NCI-H1092 treated with DMSO at 0.1 percent for 48 hours (cell line): ENCODE results near the gene MICU2.

Experiments
- DNase-seq: peaks from one replicate; lab custom pipeline; 2025; lab: John Stamatoyannopoulos, UW

MICU2 gene

DNA sequence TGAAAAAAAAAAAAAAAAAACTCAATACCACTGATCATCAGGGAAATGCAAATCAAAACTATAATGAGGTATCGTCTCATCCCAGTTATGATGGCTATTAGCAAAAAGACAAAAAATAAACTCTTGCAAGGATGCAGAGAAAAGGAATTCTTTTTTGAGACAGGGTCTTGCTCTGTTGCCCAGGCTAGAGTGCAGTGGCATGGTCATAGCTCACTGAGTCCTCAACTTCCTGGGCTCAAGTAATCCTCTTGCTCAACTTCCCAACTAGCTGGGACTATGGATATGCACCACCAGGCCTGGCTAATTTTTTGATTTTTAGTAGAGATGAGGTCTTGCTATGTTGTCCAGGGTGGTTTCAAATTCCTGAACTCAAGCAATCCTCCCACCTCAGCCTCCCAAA lies 59.5 kb downstream of the MICU2 start:
- no peak for DNase-seq

DNA sequence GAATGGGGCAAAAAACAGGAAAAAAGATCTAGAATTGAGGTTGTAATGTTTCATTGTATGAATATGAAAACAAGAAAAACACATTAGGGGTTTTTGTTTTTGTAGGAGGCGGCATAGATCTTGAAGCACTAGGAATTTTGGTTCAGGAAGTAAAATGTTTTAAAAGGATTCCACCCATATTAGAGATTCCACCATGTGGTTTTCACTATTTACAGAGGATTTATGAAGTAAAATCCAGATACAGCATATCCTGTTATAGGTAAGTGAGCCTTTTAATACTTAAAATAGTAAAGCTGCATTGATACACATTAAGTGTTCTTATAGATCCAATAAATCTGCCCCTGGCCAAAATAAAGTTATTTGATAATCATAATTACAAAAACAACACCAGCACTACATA lies 61.4 kb downstream of the MICU2 start:
- DNase-seq, result no peak

- no peak for DNase-seq
Observed at GRCh38 chr13:21541980-21542379, 62.0 kb downstream of the MICU2 start.

DNA sequence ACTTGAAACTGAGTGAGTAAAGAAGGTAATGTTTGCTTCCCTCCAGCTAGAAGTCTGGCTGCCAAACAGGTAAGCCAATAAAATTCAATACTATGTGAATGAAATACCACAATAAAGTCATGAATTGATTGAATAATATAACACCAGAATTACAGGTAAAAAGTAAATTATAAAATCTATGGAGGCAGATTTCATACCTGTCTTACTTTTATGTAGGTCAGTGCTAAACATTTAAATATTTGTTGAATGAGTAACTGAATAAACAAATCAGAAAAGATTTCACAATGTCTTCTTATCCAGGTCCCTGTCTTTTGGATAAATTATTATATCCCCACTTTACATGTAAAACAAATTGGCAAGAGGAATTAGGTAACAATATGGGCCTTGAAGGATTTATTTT lies 62.7 kb downstream of the MICU2 start:
- no peak for DNase-seq

DNA sequence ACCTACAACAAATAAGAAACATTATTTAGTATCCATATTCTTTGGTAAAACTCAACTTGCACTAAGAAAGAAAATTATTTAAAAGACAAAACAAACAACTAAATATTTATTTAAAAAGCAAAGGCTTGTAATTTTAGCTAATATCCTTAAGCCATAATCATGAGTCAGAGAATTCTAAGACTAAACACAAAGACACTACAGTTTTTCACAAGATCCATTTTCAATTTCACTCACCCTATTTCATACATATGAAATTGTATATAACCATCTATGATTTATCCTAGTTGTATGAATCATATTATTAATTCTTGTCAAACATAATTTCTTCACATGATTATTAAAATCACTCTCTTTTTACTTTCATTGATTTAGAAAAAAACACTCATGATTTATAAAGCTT lies 64.3 kb downstream of the MICU2 start:
- no peak for DNase-seq

- DNase-seq, result no peak
Observed at GRCh38 chr13:21538753-21539152, 65.2 kb downstream of the MICU2 start.

DNA sequence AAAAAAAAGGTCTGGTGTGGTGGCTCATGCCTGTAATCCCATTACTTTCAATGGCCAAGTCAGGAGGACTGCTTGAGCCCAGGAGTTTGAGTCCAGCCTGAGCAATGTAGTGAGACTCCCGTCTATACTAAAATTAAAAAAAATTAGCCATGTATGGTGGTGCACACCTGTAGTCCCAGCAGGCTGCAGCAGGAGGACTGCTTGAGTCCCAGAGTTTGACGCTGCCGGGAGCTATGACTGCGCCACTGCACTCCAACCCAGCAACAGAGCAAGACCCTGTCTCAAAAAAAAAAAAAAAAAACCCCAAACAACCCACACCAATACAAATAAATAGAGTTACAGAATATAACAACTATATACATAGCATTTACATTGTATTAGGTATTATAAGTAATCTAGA lies 65.7 kb downstream of the MICU2 start:
- DNase-seq, result no peak

DNA sequence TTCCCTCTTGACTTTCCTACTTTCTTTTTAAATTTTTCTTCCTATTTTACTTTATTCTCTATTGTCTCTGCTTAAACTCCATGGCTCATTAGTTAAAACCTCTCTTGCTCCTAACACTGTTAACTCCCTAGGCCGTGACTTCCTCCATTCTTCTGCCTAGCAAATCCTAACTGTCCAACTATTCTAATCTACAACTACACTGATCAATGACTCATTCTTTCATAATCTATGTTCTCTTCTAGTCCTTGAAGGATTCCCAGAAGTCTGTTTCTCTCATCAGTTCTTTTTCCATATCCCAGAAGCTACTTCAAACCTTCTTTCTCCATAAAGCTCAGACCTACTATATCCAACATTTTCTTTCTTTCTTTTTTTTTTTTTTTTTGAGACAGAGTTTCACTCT lies 66.9 kb downstream of the MICU2 start:
- no peak for DNase-seq

DNA sequence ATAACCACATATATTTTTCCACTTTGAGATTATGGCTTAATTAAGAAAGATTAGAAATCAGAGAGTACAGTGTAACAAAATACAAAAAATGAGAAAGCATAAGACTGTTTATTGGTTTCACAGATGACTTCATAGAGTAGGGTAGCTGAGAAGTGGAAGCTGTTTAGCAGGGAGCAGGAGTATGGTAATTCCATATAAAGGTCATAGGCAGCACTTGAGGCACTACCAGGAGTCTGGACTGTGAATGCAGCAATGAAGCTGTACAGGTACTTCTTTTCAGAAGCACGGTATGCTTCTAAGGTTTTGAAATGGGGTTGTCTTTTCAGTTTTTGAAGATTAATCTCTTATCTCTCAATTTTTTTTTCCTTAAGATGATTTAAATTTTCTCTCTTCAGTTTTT lies 69.2 kb downstream of the MICU2 start:
- DNase-seq, result no peak

DNA sequence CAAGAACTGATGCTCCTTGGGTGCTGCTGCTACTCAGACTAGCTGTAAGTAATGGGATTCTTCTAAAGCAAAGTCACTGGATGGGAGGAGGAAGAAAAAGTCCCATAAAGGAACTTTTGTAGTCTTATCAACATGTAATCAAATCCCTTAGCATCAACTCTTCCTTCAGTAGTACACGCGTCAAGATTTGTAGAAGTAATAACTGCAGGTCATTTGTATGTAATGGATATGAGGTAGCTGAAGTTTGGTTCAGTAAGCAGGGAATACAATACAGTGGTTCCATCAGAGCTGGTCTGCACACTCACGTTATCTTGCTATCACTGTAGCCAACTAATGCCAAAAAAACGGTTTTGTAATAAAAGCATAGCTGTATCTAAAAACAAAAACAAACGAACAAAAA lies 72.5 kb downstream of the MICU2 start:
- no peak for DNase-seq

DNA sequence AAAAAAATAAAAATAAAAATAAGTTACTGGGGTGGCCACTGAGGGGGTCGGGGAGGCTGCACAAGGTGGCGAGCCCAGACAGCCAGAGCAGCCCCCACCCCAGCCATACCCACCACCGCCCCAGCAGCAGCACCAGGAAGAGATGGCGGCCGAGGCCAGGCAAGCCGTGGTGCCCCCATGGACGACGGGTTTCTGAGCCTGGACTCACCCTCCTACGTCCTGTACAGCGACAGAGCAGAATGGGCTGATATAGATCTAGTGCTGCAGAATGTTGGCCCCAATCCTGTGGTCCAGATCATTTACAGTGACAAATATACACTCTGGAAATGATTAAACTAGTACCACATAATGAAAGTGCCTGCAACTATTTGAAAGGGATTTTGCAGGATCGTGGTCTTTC lies 73.3 kb downstream of the MICU2 start:
- DNase-seq, result no peak

DNA sequence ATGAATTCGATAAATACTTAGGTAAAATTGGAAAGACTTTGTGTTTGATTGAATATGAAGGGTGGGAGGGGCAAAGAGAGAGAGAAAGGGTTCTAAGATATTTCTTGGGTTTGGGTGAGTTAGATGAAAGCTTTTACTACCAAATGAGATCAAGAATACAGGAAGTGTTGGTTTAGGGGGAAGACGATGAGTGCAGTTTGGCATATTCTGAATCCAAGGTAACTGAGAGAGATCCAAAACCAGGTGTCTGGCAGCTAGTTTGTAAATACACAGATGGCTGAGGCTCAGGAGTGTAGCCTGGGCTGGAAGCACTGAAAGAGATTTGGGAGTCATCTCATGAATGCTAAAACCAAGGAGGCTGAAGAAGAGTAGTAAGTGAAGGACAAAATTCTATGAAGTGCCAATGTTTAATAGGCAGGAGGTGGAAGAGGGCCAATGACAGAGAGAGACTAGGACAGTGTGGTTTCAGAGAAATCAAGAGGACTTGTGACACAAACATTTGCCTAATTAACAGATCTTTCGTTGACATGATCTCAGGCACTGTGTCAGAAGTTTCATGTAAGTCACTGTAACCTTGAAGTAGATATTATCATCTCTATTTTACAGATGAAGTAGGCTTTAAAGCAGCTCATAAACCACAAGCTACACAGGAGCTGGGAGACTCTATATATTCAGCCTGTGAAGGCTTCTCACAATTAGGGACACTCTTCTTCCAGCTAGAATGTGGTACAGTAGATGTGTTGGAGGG lies 74.7 kb downstream of the MICU2 start:
- DNase-seq, result no peak

DNA sequence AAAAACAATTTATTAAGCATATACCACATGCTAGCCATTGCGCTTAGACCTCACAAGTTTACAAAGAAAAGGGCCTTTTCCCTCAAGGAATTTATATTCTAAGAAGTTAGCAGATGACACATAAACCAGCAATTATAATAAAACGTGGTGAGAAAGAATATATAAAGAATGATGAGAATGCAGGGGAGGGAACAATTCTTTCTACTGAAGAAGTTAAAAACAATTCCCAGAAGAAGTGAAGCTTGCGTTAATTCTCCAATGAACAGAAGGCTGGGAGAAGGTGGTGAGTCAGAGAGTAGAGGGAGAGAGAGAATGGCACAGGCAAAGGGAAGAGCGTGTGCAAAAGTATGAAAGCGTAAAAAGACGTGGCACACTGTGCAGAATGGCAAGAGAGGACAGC lies 75.4 kb downstream of the MICU2 start:
- no peak for DNase-seq

- DNase-seq, result peak; percentile 14
Observed at GRCh38 chr13:21526707-21527540, 77.0 kb downstream of the MICU2 start.

DNA sequence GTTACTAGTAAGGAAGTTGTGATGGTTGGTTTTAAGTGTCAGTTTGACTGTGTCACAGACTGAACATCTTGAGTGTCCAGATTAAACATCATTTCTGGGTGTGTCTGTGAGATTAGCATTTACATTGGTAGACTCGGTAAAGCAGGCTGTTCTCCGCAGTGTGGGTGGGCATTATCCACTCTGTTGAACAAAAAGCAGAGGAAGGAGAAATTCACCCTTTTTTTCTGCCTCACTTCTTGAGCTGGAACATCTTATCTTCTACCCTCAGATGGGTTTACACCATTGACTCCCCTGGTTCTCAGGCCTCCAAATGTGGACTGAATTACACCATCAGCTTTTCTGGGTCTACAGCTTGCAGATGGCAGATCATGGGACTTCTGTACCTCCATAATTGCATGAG lies 81.1 kb downstream of the MICU2 start:
- no peak for DNase-seq

GRCh38 chr13:21522130-21522529 lies 81.8 kb downstream of the MICU2 start:
- no peak for DNase-seq

GRCh38 chr13:21518617-21519144 lies 85.3 kb downstream of the MICU2 start:
- DNase-seq, result no peak

- no peak for DNase-seq
Observed at GRCh38 chr13:21517576-21517975, 86.4 kb downstream of the MICU2 start.

DNA sequence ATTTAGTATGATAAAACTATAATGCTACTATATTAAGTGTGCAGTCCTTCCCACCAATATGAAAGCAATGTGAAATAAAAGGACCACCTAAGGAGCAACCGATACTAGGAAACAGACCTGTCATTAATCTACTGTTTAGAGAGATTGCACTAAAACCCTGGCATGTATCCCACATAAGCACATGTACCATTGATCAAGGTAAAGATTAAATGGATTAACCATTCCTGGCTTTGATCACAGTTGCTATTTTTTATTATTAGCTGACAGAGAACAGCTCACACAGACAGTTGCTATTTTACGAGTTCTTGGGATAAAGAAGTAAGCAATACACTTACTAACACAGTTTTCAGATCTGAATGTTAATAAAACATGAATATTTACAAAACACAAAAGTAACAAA lies 87.2 kb downstream of the MICU2 start:
- DNase-seq, result no peak

DNA sequence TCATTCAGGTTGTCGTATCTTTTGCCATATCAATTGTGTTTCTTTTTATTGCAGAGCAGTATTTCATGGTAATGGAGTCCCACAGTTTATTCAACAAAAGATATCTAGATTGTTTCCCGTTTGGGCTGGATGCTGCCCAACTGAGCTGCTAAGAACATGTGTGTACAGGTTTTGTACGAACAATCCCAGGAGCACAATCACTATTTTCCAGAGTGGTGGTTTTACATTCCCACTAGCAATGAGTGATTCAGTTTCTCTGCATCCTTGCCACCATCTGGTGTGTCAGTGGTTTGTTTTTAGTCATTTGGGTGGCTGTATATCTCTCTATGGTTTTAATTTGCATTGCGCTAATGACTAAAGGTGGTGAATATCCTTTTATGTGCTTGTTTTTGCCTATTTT lies 92.1 kb downstream of the MICU2 start:
- no peak for DNase-seq

DNA sequence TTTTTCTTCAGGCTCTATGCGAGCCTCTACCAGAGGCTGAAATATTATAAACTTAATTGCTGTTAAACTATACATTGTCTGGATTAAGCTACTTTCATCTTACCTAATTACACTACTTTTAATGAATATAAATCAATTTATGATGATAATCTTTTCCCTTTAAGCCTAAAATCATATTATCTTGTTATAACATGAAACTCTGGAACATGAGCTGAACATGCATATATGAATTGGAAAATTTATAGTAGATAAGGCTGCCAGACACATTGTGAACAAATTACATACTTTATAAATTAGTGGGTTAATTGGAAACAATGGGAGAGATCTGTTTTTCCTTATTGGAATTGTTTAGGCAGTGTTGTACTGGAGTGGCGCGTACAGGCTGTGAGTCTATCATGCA lies 99.6 kb downstream of the MICU2 start:
- DNase-seq, result no peak

- DNase-seq, result no peak
Observed at GRCh38 chr13:21501686-21502085, 102.3 kb downstream of the MICU2 start.

GRCh38 chr13:21486322-21486721 lies 117.6 kb downstream of the MICU2 start:
- no peak for DNase-seq
